ENCODE data around the gene DNAJB1. TPM values are rescaled to one million over a fixed set of nuclear protein-coding genes. Genes with fewer than 3 reads are reported as not detected.
"Not testable (repeated sequence)": the region's sequence is repeated elsewhere in the genome, so short reads cannot be mapped to it uniquely, and the experiment has no call there.

The DNAJB1 gene
- total and polyA plus RNA-seq, 2 of the 4 experiments (the other 2 are of a cell fraction), result 88.2 to 95.4 TPM

GRCh38 chr19:14505488-14506239, 12.5 kb downstream of the DNAJB1 start (continued):
- TF ChIP-seq RCOR1 (IDR thresholded peaks at IDR 0.05; ENCODE audit: insufficient replicate concordance, low read length) (no peak), RFX5 (IDR thresholded peaks at IDR 0.05; ENCODE audit: low read depth, low read length) (no peak), POLR2A (IDR thresholded peaks at IDR 0.05; ENCODE audit: low read depth, low read length) (0 out of 2 replicates have a peak, but pooled peaks have one; percentile 48), SMC3 (IDR thresholded peaks at IDR 0.05; ENCODE audit: low read depth, low read length) (peak; percentile 47), MXI1 (IDR thresholded peaks at IDR 0.05; ENCODE audit: borderline replicate concordance, low read depth, low read length) (no peak), CHD1 (IDR thresholded peaks at IDR 0.05; ENCODE audit: low read depth, low read length) (no peak), RAD21 (IDR thresholded peaks at IDR 0.05; ENCODE audit: low read length) (peak; percentile 38)

GRCh38 chr19:14504575-14504974, 13.6 kb downstream of the DNAJB1 start:
- H3K79me1 ChIP-seq (ENCODE audit: low read depth in 1 of 2, low read length in 2 of 2), result not testable (repeated sequence)
- WGBS, 2 experiments (ENCODE audit: extremely low coverage in 2 of 2, insufficient read length in 1 of 2), result no CpG with 5 or more reads among the region's 8 CpGs

More at GRCh38 chr19:14504575-14504974, 13.6 kb downstream of the DNAJB1 start:
- H2BK20ac ChIP-seq (ENCODE audit: low read depth, low read length); in situ Hi-C loops (cut with MboI; ENCODE audit: low sequenced_read_pairs); BruUV-seq (replicated peaks); H2BK15ac ChIP-seq (ENCODE audit: low read depth, low read length); H2BK120ac ChIP-seq (ENCODE audit: low read depth, low read length); H4K20me1 ChIP-seq (ENCODE audit: insufficient read depth, low read length); H2BK5ac ChIP-seq (ENCODE audit: low read depth, low read length, poor library complexity, severe bottlenecking); H4K5ac ChIP-seq (ENCODE audit: low read depth, low read length); H3K4me2 ChIP-seq (ENCODE audit: low read depth, low read length); H3K27ac ChIP-seq (ENCODE audit: insufficient read depth, low read length); H3K14ac ChIP-seq (replicated peaks; ENCODE audit: low read depth, low read length); H3K23ac ChIP-seq (ENCODE audit: low read depth, low read length); H3K27me3 ChIP-seq (ENCODE audit: control insufficient read depth, insufficient read depth, low read length); H3K36me3 ChIP-seq (ENCODE audit: control insufficient read depth, insufficient read depth, low read length); H3K9me3 ChIP-seq (ENCODE audit: control insufficient read depth, insufficient read depth, low read length); ATAC-seq (ENCODE audit: low read depth); H3K9me1 ChIP-seq (ENCODE audit: insufficient read depth, low read length); H2AK9ac ChIP-seq (replicated peaks; ENCODE audit: low read depth, low read length, poor library complexity); H4K91ac ChIP-seq (ENCODE audit: insufficient read depth, low read depth, low read length); H3K9ac ChIP-seq (ENCODE audit: low read depth, low read length); intact Hi-C loops (cut with micrococcal nuclease); H3K4ac ChIP-seq (ENCODE audit: low read depth, low read length); H3K18ac ChIP-seq (ENCODE audit: low read depth, low read length); H3K4me3 ChIP-seq (ENCODE audit: insufficient read depth, low read depth, low read length); dilution Hi-C loops (cut with HindIII; ENCODE audit: low sequenced_read_pairs, unreplicated experiment); DNase-seq; H2AFZ ChIP-seq (replicated peaks; ENCODE audit: low read length, poor library complexity); H4K8ac ChIP-seq (ENCODE audit: low read depth in 2 of 2, low read length in 2 of 2); H3K56ac ChIP-seq (ENCODE audit: extremely low read depth, insufficient read depth, low read length): not testable (repeated sequence)
- Histone ChIP-seq H3K4me1 (ENCODE audit: control insufficient read depth, insufficient read depth, low read length) (peaks cover 13% of the 10 kb centered on the region), H2AK5ac (ENCODE audit: low read depth, low read length) (peak overlapping the region; percentile 25; the same call in 1 of the 2 replicates)
- ChIA-PET POLR2A (ENCODE audit: unreplicated experiment) (interaction anchor here (0.6 kb wide), 1 partner anchor 15 kb away, joined by 3 read pairs; no protein-coding TSS in a partner anchor), CTCF (interaction anchor here (1.0 kb wide), 1 partner anchor 11 kb away, joined by 3 read pairs; no protein-coding TSS in a partner anchor)

All from IMR-90 (cell line).